Inflammatory macrophage (primary cell): Measurements from ENCODE around the gene EPB41L1.

Experiments used
- DNase-seq, 2 donors: peaks; one replicate each; pipeline ENCODE4 v3.0.0-alpha.2; 2020 to 2022

EPB41L1 gene

GRCh38 chr20:36231331-36231730 lies 76.8 kb downstream of the EPB41L1 start:
- DNase-seq, result no peak

GRCh38 chr20:36234771-36235320 lies 80.3 kb downstream of the EPB41L1 start:
- no peak for DNase-seq

GRCh38 chr20:36235892-36236785 lies 81.6 kb downstream of the EPB41L1 start, which contains the start of gene AAR2:
TSS of gene AAR2 (plus strand) at chr20:36236478. CDS start at chr20:36239869, 3,391 bp downstream.
- DNase-seq, result peak; percentile 76 to 78

GRCh38 chr20:36236786-36237121 lies 82.2 kb downstream of the EPB41L1 start:
- no peak for DNase-seq

GRCh38 chr20:36237477-36237876 lies 82.9 kb downstream of the EPB41L1 start:
- no peak for DNase-seq

GRCh38 chr20:36238153-36238552 lies 83.6 kb downstream of the EPB41L1 start:
- no peak for DNase-seq

- no peak for DNase-seq
Measured at GRCh38 chr20:36238760-36239159, 84.2 kb downstream of the EPB41L1 start.

GRCh38 chr20:36240076-36240475 lies 85.5 kb downstream of the EPB41L1 start:
- no peak for DNase-seq

- no peak for DNase-seq
Measured at GRCh38 chr20:36241678-36242077, 87.1 kb downstream of the EPB41L1 start.

- DNase-seq, result no peak
Measured at GRCh38 chr20:36243726-36244125, 89.2 kb downstream of the EPB41L1 start.

- no peak for DNase-seq
Measured at GRCh38 chr20:36246401-36246800, 91.9 kb downstream of the EPB41L1 start.

- no peak for DNase-seq
Measured at GRCh38 chr20:36248836-36249235, 94.3 kb downstream of the EPB41L1 start.

- DNase-seq, result no peak
Measured at GRCh38 chr20:36249450-36249849, 94.9 kb downstream of the EPB41L1 start.

- DNase-seq, result no peak
Measured at GRCh38 chr20:36251426-36251825, 96.9 kb downstream of the EPB41L1 start.

GRCh38 chr20:36252511-36252910 lies 98.0 kb downstream of the EPB41L1 start:
- DNase-seq, result no peak

GRCh38 chr20:36253036-36253435 lies 98.5 kb downstream of the EPB41L1 start:
- DNase-seq, result no peak

GRCh38 chr20:36254076-36254475 lies 99.5 kb downstream of the EPB41L1 start:
- DNase-seq, result no peak

- DNase-seq, result no peak
Measured at GRCh38 chr20:36255445-36255844, 100.9 kb downstream of the EPB41L1 start.

GRCh38 chr20:36259177-36260061 lies 104.9 kb downstream of the EPB41L1 start:
- DNase-seq, result no peak

- no peak for DNase-seq
Measured at GRCh38 chr20:36260316-36260715, 105.8 kb downstream of the EPB41L1 start.

GRCh38 chr20:36261389-36262105 lies 107.0 kb downstream of the EPB41L1 start:
- no peak for DNase-seq

- DNase-seq, result no peak
Measured at GRCh38 chr20:36262440-36262839, 107.9 kb downstream of the EPB41L1 start.
